GM23338 (cell line): ENCODE results near the gene TMEM236. TPM values are rescaled to one million over a fixed set of nuclear protein-coding genes. Genes with fewer than 3 reads are reported as not detected.

ENCODE experiments used
- ATAC-seq: fragments of 200-7000 bp; cut with Tn5 transposase; 3 replicates; pipeline ENCODE4 v1.9.1; 2020
- DNase-seq: peaks from one replicate; pipeline ENCODE4 v3.0.0-alpha.2; 2015; ENCODE audit warnings: low spot score
- H2AFZ ChIP-seq: fragments of 200-600 bp; sonication (generic); 2 replicates; pipeline ENCODE4 v1.8.0; 2016; ENCODE audit warnings: antibody characterized with exemption, mild to moderate bottlenecking, moderate library complexity
- H3F3A ChIP-seq: fragments of 200-600 bp; sonication (generic); replicated peaks from 2 replicates; pipeline ENCODE4 v1.8.0; 2017; ENCODE audit warnings: antibody characterized with exemption, mixed run types, low read depth
- H3K27ac ChIP-seq: fragments of 200-600 bp; sonication (generic); 2 replicates; pipeline ENCODE4 v1.6.1; 2016; ENCODE audit warnings: low read depth
- H3K27me3 ChIP-seq: fragments of 200-600 bp; sonication (generic); 2 replicates; pipeline ENCODE4 v1.8.0; 2016; ENCODE audit warnings: mild to moderate bottlenecking, mixed run types, moderate library complexity; ENCODE audit not compliant: insufficient read depth
- H3K36me3 ChIP-seq: fragments of 200-600 bp; sonication (generic); 2 replicates; pipeline ENCODE4 v1.8.0; 2016; ENCODE audit warnings: mild to moderate bottlenecking; ENCODE audit not compliant: insufficient read depth
- H3K4me1 ChIP-seq: fragments of 200-600 bp; sonication (generic); 2 replicates; pipeline ENCODE4 v1.8.0; 2016; ENCODE audit warnings: mild to moderate bottlenecking, moderate library complexity; ENCODE audit not compliant: insufficient read depth
- H3K4me2 ChIP-seq: fragments of 200-600 bp; sonication (generic); 2 replicates; pipeline ENCODE4 v1.7.1; 2017; ENCODE audit warnings: mixed run types
- H3K4me3 ChIP-seq: fragments of 200-600 bp; sonication (generic); 2 replicates; pipeline ENCODE4 v1.6.1; 2016; ENCODE audit warnings: mixed run types
- H3K79me2 ChIP-seq: fragments of 200-600 bp; sonication (generic); replicated peaks from 2 replicates; pipeline ENCODE4 v1.8.0; 2017; ENCODE audit warnings: mild to moderate bottlenecking; ENCODE audit not compliant: insufficient read depth
- H3K9me2 ChIP-seq: fragments of 200-600 bp; sonication (generic); 2 replicates; pipeline ENCODE4 v1.8.0; 2017; ENCODE audit not compliant: insufficient read depth
- H4K20me1 ChIP-seq: fragments of 200-600 bp; sonication (generic); replicated peaks from 2 replicates; pipeline ENCODE4 v1.8.0; 2017; ENCODE audit warnings: mild to moderate bottlenecking; ENCODE audit not compliant: insufficient read depth
- H3K27ac Mint-ChIP-seq: 2 replicates; pipeline ENCODE4 v1.8.0; 2020; ENCODE audit warnings: inconsistent platforms, mild to moderate bottlenecking, moderate library complexity, mixed read lengths
- H3K27me3 Mint-ChIP-seq: 3 replicates; pipeline ENCODE4 v1.8.0; 2022; ENCODE audit warnings: low read depth, mild to moderate bottlenecking, moderate library complexity, mixed read lengths, inconsistent platforms; ENCODE audit not compliant: insufficient read depth, poor library complexity
- H3K36me3 Mint-ChIP-seq: 3 replicates; pipeline ENCODE4 v1.8.0; 2021; ENCODE audit warnings: low read depth, mild to moderate bottlenecking, inconsistent platforms, moderate library complexity, mixed read lengths
- H3K4me1 Mint-ChIP-seq: 3 replicates; pipeline ENCODE4 v1.8.0; 2020; ENCODE audit warnings: mild to moderate bottlenecking, inconsistent platforms, mixed read lengths
- H3K4me3 Mint-ChIP-seq: 3 replicates; pipeline ENCODE4 v1.8.0; 2021; ENCODE audit warnings: moderate library complexity, mild to moderate bottlenecking, inconsistent platforms, mixed read lengths
- H3K9me3 Mint-ChIP-seq: 3 replicates; pipeline ENCODE4 v1.8.0; 2020; ENCODE audit warnings: moderate library complexity, mild to moderate bottlenecking, inconsistent platforms, mixed read lengths
- CREB1 ChIP-seq: fragments of 250-450 bp; sonication (Bioruptor Pico); IDR thresholded peaks from 2 replicates; pipeline ENCODE4 v1.5.0; 2020; ENCODE audit warnings: low read depth, mild to moderate bottlenecking, moderate library complexity
- EZH2 ChIP-seq: fragments of 200-600 bp; sonication (generic); IDR thresholded peaks from one replicate; pipeline ENCODE4 v1.8.0; 2017; ENCODE audit warnings: antibody characterized with exemption, mild to moderate bottlenecking, low read depth; ENCODE audit not compliant: unreplicated experiment
- EZH2phosphoT487 ChIP-seq: fragments of 200-600 bp; sonication (generic); IDR thresholded peaks from one replicate; pipeline ENCODE4 v1.8.1; 2018; ENCODE audit warnings: antibody characterized with exemption; ENCODE audit not compliant: unreplicated experiment
- JUNB ChIP-seq: IDR thresholded peaks from one replicate; pipeline ENCODE4 v1.6.1; 2016; ENCODE audit warnings: antibody characterized with exemption; ENCODE audit not compliant: unreplicated experiment
- NANOG ChIP-seq: IDR thresholded peaks from 2 replicates; pipeline ENCODE4 v1.6.1; 2016; ENCODE audit warnings: antibody characterized with exemption, borderline replicate concordance
- POLR2AphosphoS5 ChIP-seq: IDR thresholded peaks from 2 replicates; pipeline ENCODE4 v1.6.1; 2016; ENCODE audit warnings: antibody characterized with exemption, low read depth
- STAT1 ChIP-seq: IDR thresholded peaks from one replicate; pipeline ENCODE4 v1.6.1; 2016; ENCODE audit warnings: antibody characterized with exemption; ENCODE audit not compliant: unreplicated experiment
- ZNF114 ChIP-seq: fragments of 250-450 bp; sonication (Bioruptor Pico); IDR thresholded peaks from 2 replicates; pipeline ENCODE4 v1.5.0; 2020; ENCODE audit warnings: mild to moderate bottlenecking, moderate library complexity
- ZNF331 ChIP-seq: fragments of 250-450 bp; sonication (Bioruptor Pico); IDR thresholded peaks from 2 replicates; pipeline ENCODE4 v1.5.0; 2020; ENCODE audit warnings: low read depth, mild to moderate bottlenecking, moderate library complexity
- polyA plus RNA-seq: library from polyadenylated mRNA; unstranded; fragments of >200 nt; fragmentation: Nextera tagmentation; extraction: Ambion mirVana; gene quantifications from 2 replicates; pipeline ENCODE4 v1.2.1, GENCODE V29; 2016
- total RNA-seq: library from RNA; depleted of rRNA; stranded (reverse); fragments of >200 nt; shearing (Covaris generic); gene quantifications from 2 replicates; pipeline ENCODE4 v1.2.3, GENCODE V29; 2014
- TF ChIP-seq, protein P1 (sequence below): IDR thresholded peaks from 2 replicates; pipeline ENCODE4 v1.6.1; 2016; ENCODE audit warnings: antibody characterized with exemption
- TF ChIP-seq, protein P2 (sequence below), 2 experiments: fragments of 200-600 bp in 1 of 2; sonication (generic) in 1 of 2; conservative IDR thresholded peaks; 2 replicates each; pipeline versions ENCODE4 v1.5.1 to v1.6.1; 2016 to 2017; ENCODE audit warnings: antibody characterized with exemption in 2 of 2, low read depth in 2 of 2, mild to moderate bottlenecking in 2 of 2, moderate library complexity in 1 of 2

TMEM236 gene
- total and polyA plus RNA-seq, 2 experiments from 2014 or later, result 0.03 TPM

DNA sequence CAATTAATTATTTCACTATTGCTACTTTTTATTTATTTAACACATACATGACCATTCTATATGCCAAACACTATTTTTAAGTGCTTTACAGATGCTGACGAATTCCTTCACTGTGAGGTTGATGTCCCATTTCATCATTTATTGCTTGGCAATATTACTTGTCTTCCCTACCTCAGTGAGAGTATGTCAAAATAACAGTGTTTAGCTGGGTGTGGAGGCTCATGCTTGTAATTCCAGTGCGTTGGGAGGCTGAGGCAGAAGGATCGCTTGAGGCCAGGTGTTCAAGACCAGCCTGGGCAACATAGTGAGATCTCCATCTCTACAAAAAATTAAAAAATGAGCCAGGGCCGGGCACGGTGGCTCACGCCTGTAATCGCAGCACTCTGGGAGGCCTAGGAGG, 37.4 kb downstream of the TMEM236 start:
- Histone ChIP-seq H4K20me1 (no peaks in the 10 kb centered on the region), H3K27ac (no peak overlapping the region), H2AFZ (no peak overlapping the region), H3F3A (no peaks in the 10 kb centered on the region), H3K4me2 (no peak overlapping the region), H3K27me3 (no peaks in the 10 kb centered on the region), H3K36me3 (no peaks in the 10 kb centered on the region), H3K79me2 (no peaks in the 10 kb centered on the region), H3K4me1 (no peaks in the 10 kb centered on the region), H3K4me3 (no peak overlapping the region), H3K9me2 (no peaks in the 10 kb centered on the region)
- Mint-ChIP-seq H3K27me3 (no peaks in the 10 kb centered on the region), H3K9me3 (no peaks in the 10 kb centered on the region), H3K4me3 (no peak overlapping the region), H3K27ac (no peak overlapping the region), H3K4me1 (peaks cover 6% of the 10 kb centered on the region; the same call in 2 of the 3 replicates), H3K36me3 (no peaks in the 10 kb centered on the region)
- ATAC-seq (no peak), DNase-seq (no peak)
- no peak for TF ChIP-seq EZH2

DNA sequence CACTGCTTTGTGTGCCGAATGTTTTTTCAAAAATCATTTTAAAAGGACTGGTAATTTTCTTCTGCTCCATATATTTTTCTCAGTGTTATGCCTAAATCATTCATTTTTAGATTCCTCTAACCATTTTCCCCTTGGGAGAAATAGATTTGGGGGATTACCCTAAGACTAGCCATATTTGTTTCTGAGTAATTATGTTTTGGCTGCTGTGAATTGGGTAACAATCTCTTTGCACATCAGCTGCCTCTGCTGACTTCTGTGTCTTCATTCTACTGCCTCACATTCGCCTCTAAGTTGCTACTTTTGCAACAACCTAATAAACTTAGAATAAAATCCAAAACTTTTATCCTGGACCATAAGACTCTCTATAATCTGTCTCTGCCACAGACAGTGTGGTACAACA, 38.6 kb downstream of the TMEM236 start:
- H3K9me3 Mint-ChIP-seq, result peaks cover 3% of the 10 kb centered on the region; the same call in 1 of the 3 replicates
- Histone ChIP-seq H3K4me2 (no peak overlapping the region), H3K4me1 (no peaks in the 10 kb centered on the region), H3K4me3 (no peak overlapping the region), H3K9me2 (no peaks in the 10 kb centered on the region), H3K27ac (no peak overlapping the region), H3F3A (no peaks in the 10 kb centered on the region), H2AFZ (no peak overlapping the region), H3K36me3 (no peaks in the 10 kb centered on the region), H3K27me3 (no peaks in the 10 kb centered on the region), H3K79me2 (no peaks in the 10 kb centered on the region), H4K20me1 (no peaks in the 10 kb centered on the region)
- no peak for ATAC-seq
- peaks cover 6% of the 10 kb centered on the region; the same call in 2 of the 3 replicates for H3K4me1 Mint-ChIP-seq
- H3K27me3 Mint-ChIP-seq, result no peaks in the 10 kb centered on the region
- no peak overlapping the region for H3K4me3 Mint-ChIP-seq
- H3K36me3 Mint-ChIP-seq, result no peaks in the 10 kb centered on the region
- DNase-seq, result no peak
- TF ChIP-seq STAT1 (no peak), CREB1 (CRISPR knock-in tag) (no peak), POLR2AphosphoS5 (no peak), ZNF331 (CRISPR knock-in tag) (no peak), JUNB (no peak)
- TF ChIP-seq, protein P1, sequence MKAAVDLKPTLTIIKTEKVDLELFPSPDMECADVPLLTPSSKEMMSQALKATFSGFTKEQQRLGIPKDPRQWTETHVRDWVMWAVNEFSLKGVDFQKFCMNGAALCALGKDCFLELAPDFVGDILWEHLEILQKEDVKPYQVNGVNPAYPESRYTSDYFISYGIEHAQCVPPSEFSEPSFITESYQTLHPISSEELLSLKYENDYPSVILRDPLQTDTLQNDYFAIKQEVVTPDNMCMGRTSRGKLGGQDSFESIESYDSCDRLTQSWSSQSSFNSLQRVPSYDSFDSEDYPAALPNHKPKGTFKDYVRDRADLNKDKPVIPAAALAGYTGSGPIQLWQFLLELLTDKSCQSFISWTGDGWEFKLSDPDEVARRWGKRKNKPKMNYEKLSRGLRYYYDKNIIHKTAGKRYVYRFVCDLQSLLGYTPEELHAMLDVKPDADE, result no peak
- TF ChIP-seq, protein P2, sequence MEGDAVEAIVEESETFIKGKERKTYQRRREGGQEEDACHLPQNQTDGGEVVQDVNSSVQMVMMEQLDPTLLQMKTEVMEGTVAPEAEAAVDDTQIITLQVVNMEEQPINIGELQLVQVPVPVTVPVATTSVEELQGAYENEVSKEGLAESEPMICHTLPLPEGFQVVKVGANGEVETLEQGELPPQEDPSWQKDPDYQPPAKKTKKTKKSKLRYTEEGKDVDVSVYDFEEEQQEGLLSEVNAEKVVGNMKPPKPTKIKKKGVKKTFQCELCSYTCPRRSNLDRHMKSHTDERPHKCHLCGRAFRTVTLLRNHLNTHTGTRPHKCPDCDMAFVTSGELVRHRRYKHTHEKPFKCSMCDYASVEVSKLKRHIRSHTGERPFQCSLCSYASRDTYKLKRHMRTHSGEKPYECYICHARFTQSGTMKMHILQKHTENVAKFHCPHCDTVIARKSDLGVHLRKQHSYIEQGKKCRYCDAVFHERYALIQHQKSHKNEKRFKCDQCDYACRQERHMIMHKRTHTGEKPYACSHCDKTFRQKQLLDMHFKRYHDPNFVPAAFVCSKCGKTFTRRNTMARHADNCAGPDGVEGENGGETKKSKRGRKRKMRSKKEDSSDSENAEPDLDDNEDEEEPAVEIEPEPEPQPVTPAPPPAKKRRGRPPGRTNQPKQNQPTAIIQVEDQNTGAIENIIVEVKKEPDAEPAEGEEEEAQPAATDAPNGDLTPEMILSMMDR (conservative IDR thresholded peaks at IDR 0.05; ENCODE audit: low read depth in 2 of 2), result no peak
- H3K27ac Mint-ChIP-seq, result no peak overlapping the region

DNA sequence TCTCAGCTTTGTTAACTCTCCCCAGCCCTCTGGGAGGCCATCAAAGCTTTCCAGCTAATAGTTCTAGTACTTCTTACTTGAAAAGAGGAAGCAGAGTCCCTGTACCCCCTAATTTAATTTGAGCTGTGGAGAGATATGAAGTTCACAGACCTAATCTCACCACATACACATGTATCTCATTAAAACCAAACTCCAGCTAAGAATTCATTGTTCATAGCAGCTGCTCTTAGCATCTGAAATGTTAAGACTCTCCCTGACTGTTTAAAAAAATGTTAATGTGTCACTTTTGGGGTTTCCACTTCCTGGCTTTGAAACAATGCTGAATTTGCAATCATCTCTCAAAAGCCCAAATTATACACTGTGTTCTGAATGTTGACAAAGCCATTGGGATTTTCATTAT, 41.0 kb downstream of the TMEM236 start:
- H3K79me2 ChIP-seq, result no peaks in the 10 kb centered on the region
- no peak overlapping the region for H3K4me3 ChIP-seq
- DNase-seq (no peak), ATAC-seq (no peak)
- H3K27me3 Mint-ChIP-seq, result no peaks in the 10 kb centered on the region
- H4K20me1 ChIP-seq, result no peaks in the 10 kb centered on the region
- no peaks in the 10 kb centered on the region for H3K27me3 ChIP-seq
- TF ChIP-seq JUNB, result no peak
- no peak for TF ChIP-seq ZNF331 (CRISPR knock-in tag)
- no peak for TF ChIP-seq EZH2phosphoT487
- no peak for TF ChIP-seq EZH2
- TF ChIP-seq NANOG, result no peak
- no peak for TF ChIP-seq ZNF114
- no peak overlapping the region for H2AFZ ChIP-seq
- no peaks in the 10 kb centered on the region for H3K9me2 ChIP-seq
- H3K9me3 Mint-ChIP-seq, result peaks cover 13% of the 10 kb centered on the region
- H3K27ac Mint-ChIP-seq, result no peak overlapping the region
- no peaks in the 10 kb centered on the region for H3K4me1 Mint-ChIP-seq
- H3K27ac ChIP-seq, result no peak overlapping the region
- no peaks in the 10 kb centered on the region for H3K36me3 ChIP-seq
- peaks cover 10% of the 10 kb centered on the region; the same call in 2 of the 3 replicates for H3K36me3 Mint-ChIP-seq
- no peaks in the 10 kb centered on the region for H3F3A ChIP-seq
- no peak overlapping the region for H3K4me3 Mint-ChIP-seq
- H3K4me2 ChIP-seq, result no peak overlapping the region
- no peaks in the 10 kb centered on the region for H3K4me1 ChIP-seq
